ENCODE data around the gene RNPS1. TPM values are rescaled to one million over a fixed set of nuclear protein-coding genes. Genes with fewer than 3 reads are reported as not detected.

Gene RNPS1
- total and polyA plus RNA-seq, 9 of the 15 experiments (the other 6 are each of a cell fraction or from before 2014, with no cell fraction given) = 44.9 to 338 (median 202) TPM

- peak; percentile 83 for TF ChIP-seq MGA (IDR thresholded peaks at IDR 0.05)
- 0 out of 2 replicates have a peak, but pooled peaks have one; percentile 17 for TF ChIP-seq ZNF766 (CRISPR knock-in tag; conservative IDR thresholded peaks at IDR 0.05)
- TF ChIP-seq STAT5A (IDR thresholded peaks at IDR 0.05; ENCODE audit: borderline replicate concordance, low read length) = no peak
- TF ChIP-seq TCF7 (IDR thresholded peaks at IDR 0.05; ENCODE audit: borderline replicate concordance) = no peak
- peak; percentile 84 for TF ChIP-seq HCFC1 (IDR thresholded peaks at IDR 0.05; ENCODE audit: low read depth, low read length)
- no peak for TF ChIP-seq MBD1 (CRISPR knock-in tag; IDR thresholded peaks at IDR 0.05)
- no peak for TF ChIP-seq ZNF699 (CRISPR knock-in tag; IDR thresholded peaks at IDR 0.05; ENCODE audit: insufficient replicate concordance)
- peak; percentile 69; the same call in 1 of the 2 replicates for TF ChIP-seq ETV1 (tag; conservative IDR thresholded peaks at IDR 0.05; ENCODE audit: low read depth)
- TF ChIP-seq GABPA (tag; conservative IDR thresholded peaks at IDR 0.05; ENCODE audit: low read depth) = peak; percentile 95
- peak; percentile 100 for TF ChIP-seq E2F3 (CRISPR knock-in tag; IDR thresholded peaks at IDR 0.05)
- peak; percentile 75 for TF ChIP-seq GTF2F1 (IDR thresholded peaks at IDR 0.05; ENCODE audit: low read depth, low read length)
- peak; percentile 35 to 46; a peak in 2 of 4 replicates for TF ChIP-seq TEAD1 (CRISPR knock-in tag; IDR thresholded peaks at IDR 0.05)
Measured at GRCh38 chr16:2267913-2268666, at the start of gene RNPS1 (continued).

Measured in K562 (cell line).